NB4 (cell line): ENCODE results near the gene ZBTB7C.

Experiments used
- CTCF ChIP-seq: IDR thresholded peaks from one replicate; pipeline ENCODE4 v1.5.1; 2012; ENCODE audit warnings: low read depth, low read length
- MAX ChIP-seq: IDR thresholded peaks from 2 replicates; pipeline ENCODE4 v1.6.1; 2011; ENCODE audit warnings: low read depth, low read length
- MYC ChIP-seq: IDR thresholded peaks from 2 replicates; pipeline ENCODE4 v1.6.1; 2011; ENCODE audit warnings: low read depth, low read length
- POLR2A ChIP-seq: IDR thresholded peaks from 2 replicates; pipeline ENCODE4 v1.6.1; 2011; ENCODE audit warnings: mild to moderate bottlenecking; ENCODE audit not compliant: insufficient read length; ENCODE audit errors: extremely low read depth

GRCh38 chr18:48125724-48126123 is 283.5 kb downstream of the ZBTB7C start:
- TF ChIP-seq CTCF (no peak), POLR2A (no peak), MAX (no peak), MYC (no peak)
